Colon (tissue), 2 donors: ENCODE measurements around the gene SLC24A3.

Experiments used
- FAIRE-seq: peaks from 2 replicates; lab custom pipeline; 2012; peaks lifted over from hg19 to GRCh38; lab: Jason Lieb, UNC
- donor health status: control.
- donor health status: control.

Gene SLC24A3

GRCh38 chr20:19463597-19463996, 251.2 kb downstream of the SLC24A3 start:
- FAIRE-seq = no peak

- no peak for FAIRE-seq
Observed at GRCh38 chr20:19465536-19465935, 253.1 kb downstream of the SLC24A3 start.

GRCh38 chr20:19466206-19466928, 253.9 kb downstream of the SLC24A3 start:
- FAIRE-seq = no peak

- no peak for FAIRE-seq
Observed at GRCh38 chr20:19473216-19473921, 260.9 kb downstream of the SLC24A3 start.

- FAIRE-seq = no peak
Observed at GRCh38 chr20:19473922-19474286, 261.5 kb downstream of the SLC24A3 start.

GRCh38 chr20:19478320-19478895, 266.0 kb downstream of the SLC24A3 start:
- FAIRE-seq = no peak

- no peak for FAIRE-seq
Observed at GRCh38 chr20:19482726-19483125, 270.3 kb downstream of the SLC24A3 start.

GRCh38 chr20:19483309-19483708, 270.9 kb downstream of the SLC24A3 start:
- FAIRE-seq = no peak

GRCh38 chr20:19486446-19486845, 274.0 kb downstream of the SLC24A3 start:
- FAIRE-seq = no peak

GRCh38 chr20:19487420-19487819, 275.0 kb downstream of the SLC24A3 start:
- no peak for FAIRE-seq

GRCh38 chr20:19491241-19491640, 278.8 kb downstream of the SLC24A3 start:
- no peak for FAIRE-seq

GRCh38 chr20:19492116-19492515, 279.7 kb downstream of the SLC24A3 start:
- no peak for FAIRE-seq

- no peak for FAIRE-seq
Observed at GRCh38 chr20:19492687-19493336, 280.4 kb downstream of the SLC24A3 start.

- no peak for FAIRE-seq
Observed at GRCh38 chr20:19493794-19494495, 281.5 kb downstream of the SLC24A3 start.

- no peak for FAIRE-seq
Observed at GRCh38 chr20:19495905-19496703, 283.7 kb downstream of the SLC24A3 start.

- no peak for FAIRE-seq
Observed at GRCh38 chr20:19497064-19497463, 284.6 kb downstream of the SLC24A3 start.

- FAIRE-seq = no peak
Observed at GRCh38 chr20:19498756-19499155, 286.3 kb downstream of the SLC24A3 start.

GRCh38 chr20:19501476-19502115, 289.2 kb downstream of the SLC24A3 start:
- FAIRE-seq = no peak

- no peak for FAIRE-seq
Observed at GRCh38 chr20:19502169-19502568, 289.7 kb downstream of the SLC24A3 start.

GRCh38 chr20:19504251-19504650, 291.8 kb downstream of the SLC24A3 start:
- no peak for FAIRE-seq

GRCh38 chr20:19506021-19506420, 293.6 kb downstream of the SLC24A3 start:
- FAIRE-seq = no peak
